H1 (cell line): Measurements from ENCODE around the gene COL4A1. TPM values are rescaled to one million over a fixed set of nuclear protein-coding genes. Genes with fewer than 3 reads are reported as not detected.

Experiments used
- CTCF ChIA-PET: fragments of 300-600 bp; sonication (Branson Sonifier 250); formaldehyde crosslinking; loops from one replicate; lab custom pipeline; 2021; ENCODE audit not compliant: partially characterized antibody; lab: Charles Lee
- POLR2A ChIA-PET: fragments of 300-600 bp; sonication (Branson Sonifier 250); formaldehyde crosslinking; loops from one replicate; lab custom pipeline; 2021; ENCODE audit warnings: inconsistent platforms; ENCODE audit not compliant: partially characterized antibody; lab: Charles Lee
- DNase-seq, 2 experiments: peaks; one replicate each; pipeline versions ENCODE4 v3.0.0 to v3.0.0-alpha.2; 2010 to 2022; ENCODE audit warnings: low spot score in 2 of 2, low read depth in 1 of 2, mixed read lengths in 1 of 2
- FAIRE-seq: peaks from 2 replicates; lab custom pipeline; 2011; peaks lifted over from hg19 to GRCh38; lab: Jason Lieb, UNC
- H2AFZ ChIP-seq: 2 replicates; pipeline ENCODE4 v1.8.1; 2012; ENCODE audit warnings: low read length, inconsistent platforms
- H2AK5ac ChIP-seq: 2 replicates; pipeline ENCODE4 v1.6.1; 2013; ENCODE audit warnings: low read depth, low read length
- H2BK120ac ChIP-seq: replicated peaks from 2 replicates; pipeline ENCODE3; 2013; ENCODE audit warnings: low read depth, low read length, inconsistent platforms
- H2BK12ac ChIP-seq: 2 replicates; pipeline ENCODE4 v1.6.1; 2013; ENCODE audit warnings: low read depth, low read length
- H2BK15ac ChIP-seq: 2 replicates; pipeline ENCODE4 v1.6.1; 2013; ENCODE audit warnings: low read length
- H2BK20ac ChIP-seq: 2 replicates; pipeline ENCODE4 v1.6.1; 2013; ENCODE audit warnings: low read length
- H2BK5ac ChIP-seq: 2 replicates; pipeline ENCODE4 v1.6.1; 2013; ENCODE audit warnings: low read depth, low read length
- H3K14ac ChIP-seq: 2 replicates; pipeline ENCODE4 v1.6.1; 2013; ENCODE audit warnings: inconsistent platforms; ENCODE audit not compliant: insufficient read length
- H3K18ac ChIP-seq: 2 replicates; pipeline ENCODE4 v1.6.1; 2013; ENCODE audit warnings: low read length; ENCODE audit errors: extremely low read depth
- H3K23ac ChIP-seq: 2 replicates; pipeline ENCODE4 v1.6.1; 2013; ENCODE audit warnings: inconsistent platforms; ENCODE audit not compliant: insufficient read length
- H3K23me2 ChIP-seq: 2 replicates; pipeline ENCODE4 v1.6.1; 2013; ENCODE audit warnings: low read depth, low read length
- H3K27ac ChIP-seq: 2 replicates; pipeline ENCODE4 v1.6.1; 2011; ENCODE audit warnings: low read depth, low read length, inconsistent platforms
- H3K27me3 ChIP-seq, 4 experiments: replicated peaks in 1 of 4; 1 replicate in 1 of 4; 2 replicates in 3 of 4; pipeline versions ENCODE4 v1.6.1 to v1.8.1; 2011 to 2013; ENCODE audit warnings: low read length in 3 of 4, mild to moderate bottlenecking in 3 of 4, inconsistent platforms in 2 of 4, mixed read lengths in 2 of 4, moderate library complexity in 1 of 4; ENCODE audit not compliant: control insufficient read depth in 3 of 4, insufficient read depth in 3 of 4; ENCODE audit errors: extremely low read depth in 1 of 4
- H3K36me3 ChIP-seq, 4 experiments: 2 replicates each; pipeline versions ENCODE4 v1.6.1 to v1.8.1; 2011 to 2013; ENCODE audit warnings: mild to moderate bottlenecking in 4 of 4, low read length in 3 of 4, moderate library complexity in 2 of 4, control low read depth in 1 of 4, inconsistent platforms in 1 of 4; ENCODE audit not compliant: insufficient read depth in 4 of 4, control insufficient read depth in 2 of 4
- H3K4ac ChIP-seq: replicated peaks from 2 replicates; pipeline ENCODE3; 2013; ENCODE audit warnings: low read length, low read depth, mixed read lengths, inconsistent platforms; ENCODE audit not compliant: insufficient read length
- H3K4me1 ChIP-seq, 4 experiments: replicated peaks in 1 of 4; 1 replicate in 1 of 4; 2 replicates in 3 of 4; pipeline versions ENCODE4 v1.6.1 to v1.8.1; 2011 to 2013; ENCODE audit warnings: low read length in 3 of 4, inconsistent platforms in 2 of 4, mixed read lengths in 1 of 4; ENCODE audit not compliant: insufficient read depth in 4 of 4, control insufficient read depth in 3 of 4
- H3K4me2 ChIP-seq, 2 experiments: 2 replicates each; pipeline versions ENCODE4 v1.6.1 to v1.8.1; 2011 to 2013; ENCODE audit warnings: low read depth in 2 of 2, low read length in 2 of 2, control low read depth in 1 of 2, inconsistent platforms in 1 of 2, mild to moderate bottlenecking in 1 of 2; ENCODE audit not compliant: insufficient read depth in 1 of 2
- H3K4me3 ChIP-seq, 4 experiments: fragments of 200-600, 300-600 bp in 1 of 4; sonication (generic), shearing (Covaris generic), sonication (Bioruptor Twin) in 1 of 4; 2 replicates each; pipeline versions ENCODE4 v1.5.1 to v1.8.1; 2011 to 2016; ENCODE audit warnings: low read length in 4 of 4, low read depth in 3 of 4, control low read depth in 2 of 4, inconsistent platforms in 2 of 4, mild to moderate bottlenecking in 2 of 4, mixed read lengths in 1 of 4, moderate library complexity in 1 of 4; ENCODE audit not compliant: insufficient read depth in 2 of 4; ENCODE audit errors: extremely low read depth in 1 of 4
- H3K56ac ChIP-seq: replicated peaks from 2 replicates; pipeline ENCODE3; 2013; ENCODE audit warnings: low read depth, mild to moderate bottlenecking, mixed read lengths, low read length, inconsistent platforms; ENCODE audit not compliant: insufficient read length
- H3K79me1 ChIP-seq: 2 replicates; pipeline ENCODE4 v1.6.1; 2013; ENCODE audit warnings: low read depth, low read length, control low read depth
- H3K79me2 ChIP-seq, 2 experiments: 2 replicates each; pipeline versions ENCODE4 v1.6.1 to v1.8.1; 2012 to 2013; ENCODE audit warnings: low read length in 2 of 2, mild to moderate bottlenecking in 2 of 2, inconsistent platforms in 1 of 2; ENCODE audit not compliant: insufficient read depth in 2 of 2, control insufficient read depth in 1 of 2
- H3K9ac ChIP-seq, 4 experiments: replicated peaks in 1 of 4; 1 replicate in 1 of 4; 2 replicates in 3 of 4; pipeline versions ENCODE4 v1.6.1 to v1.8.1; 2011 to 2013; ENCODE audit warnings: low read depth in 3 of 4, low read length in 3 of 4, control low read depth in 2 of 4, mild to moderate bottlenecking in 2 of 4, moderate library complexity in 2 of 4, inconsistent platforms in 1 of 4; ENCODE audit errors: extremely low read depth in 1 of 4
- H3K9me3 ChIP-seq, 2 experiments: 2 replicates each; pipeline versions ENCODE4 v1.6.1 to v1.8.1; 2012 to 2013; ENCODE audit warnings: mild to moderate bottlenecking in 2 of 2, moderate library complexity in 2 of 2, control low read depth in 1 of 2, inconsistent platforms in 1 of 2, low read depth in 1 of 2, low read length in 1 of 2, mixed read lengths in 1 of 2; ENCODE audit not compliant: insufficient read depth in 2 of 2
- H4K20me1 ChIP-seq, 2 experiments: replicated peaks in 1 of 2; 2 replicates each; pipeline versions ENCODE3 to v1.8.1; 2011 to 2013; ENCODE audit warnings: inconsistent platforms in 2 of 2, low read length in 2 of 2, mild to moderate bottlenecking in 1 of 2; ENCODE audit not compliant: insufficient read depth in 2 of 2, control insufficient read depth in 1 of 2
- H4K5ac ChIP-seq: 2 replicates; pipeline ENCODE4 v1.6.1; 2013; ENCODE audit warnings: low read length, low read depth, mixed read lengths, inconsistent platforms; ENCODE audit not compliant: insufficient read length
- H4K8ac ChIP-seq: 2 replicates; pipeline ENCODE4 v1.8.0; 2013; ENCODE audit warnings: mild to moderate bottlenecking, moderate library complexity, low read length, inconsistent platforms; ENCODE audit not compliant: insufficient read depth; ENCODE audit errors: extremely low read depth
- H4K91ac ChIP-seq: replicated peaks from 2 replicates; pipeline ENCODE3; 2013; ENCODE audit warnings: low read length, mixed read lengths, inconsistent platforms; ENCODE audit not compliant: insufficient read length
- BCL11A ChIP-seq, 2 experiments: IDR thresholded peaks; one replicate each; pipeline ENCODE4 v1.6.1; 2011; ENCODE audit warnings: low read depth in 2 of 2, low read length in 2 of 2, mild to moderate bottlenecking in 2 of 2
- CTBP2 ChIP-seq: IDR thresholded peaks from 2 replicates; pipeline ENCODE4 v1.7.0; 2011; ENCODE audit warnings: borderline replicate concordance, mild to moderate bottlenecking, moderate library complexity, mixed read lengths, low read length; ENCODE audit not compliant: insufficient read depth, insufficient read length
- FOSL1 ChIP-seq: IDR thresholded peaks from 2 replicates; pipeline ENCODE4 v1.6.1; 2011; ENCODE audit warnings: mild to moderate bottlenecking, low read depth, low read length, moderate library complexity; ENCODE audit not compliant: insufficient read depth
- GABPA ChIP-seq: IDR thresholded peaks from 2 replicates; pipeline ENCODE4 v1.6.1; 2011; ENCODE audit warnings: mild to moderate bottlenecking, low read length, moderate library complexity, borderline replicate concordance; ENCODE audit not compliant: insufficient read depth
- NRF1 ChIP-seq: IDR thresholded peaks from 2 replicates; pipeline ENCODE4 v1.6.1; 2011; ENCODE audit warnings: mild to moderate bottlenecking, low read depth, low read length, improper control_type of control experiment
- POLR2AphosphoS5 ChIP-seq: IDR thresholded peaks from 2 replicates; pipeline ENCODE4 v1.6.1; 2011; ENCODE audit warnings: low read depth, low read length
- POU5F1 ChIP-seq: IDR thresholded peaks from 2 replicates; pipeline ENCODE4 v1.6.1; 2011; ENCODE audit warnings: low read depth, mild to moderate bottlenecking, low read length, moderate library complexity
- RFX5 ChIP-seq: IDR thresholded peaks from 2 replicates; pipeline ENCODE4 v1.6.1; 2011; ENCODE audit warnings: low read depth, low read length, improper control_type of control experiment, borderline replicate concordance
- WGBS, 2 experiments: shearing (Covaris generic) in 1 of 2; methylation state at CpG; one replicate each; pipeline versions ENCODE4 v1.1.6 to v1.1.7; 2013 to 2015; ENCODE audit warnings: low lambda C conversion rate in 2 of 2, mixed read lengths in 2 of 2, inconsistent platforms in 1 of 2, low coverage in 1 of 2, missing lambda C conversion rate in 1 of 2; ENCODE audit not compliant: insufficient replicate concordance in 2 of 2, insufficient coverage in 1 of 2, insufficient read length in 1 of 2; ENCODE audit errors: extremely low coverage in 1 of 2, missing lambda C conversion rate in 1 of 2; 5-methylcytosine and 5-hydroxymethylcytosine counted together
- polyA plus RNA-seq, 7 experiments: library from polyadenylated mRNA; depleted of rRNA in 3 of 7; stranded (reverse) in 5 of 7; unstranded in 2 of 7; fragments of >200 nt in 5 of 7; fragments of 200-250 nt in 2 of 7; gene quantifications; 1 replicate in 5 of 7; 2 replicates in 1 of 7; 4 replicates in 1 of 7; pipeline versions ENCODE4 v1.2.1 to v1.2.3, GENCODE V29; 2011 to 2013; ENCODE audit warnings: missing spikeins in 2 of 7, mixed read lengths in 2 of 7
- total RNA-seq: library from RNA; stranded (reverse); fragmentation: NEBNext Ultra II Directional; extraction: Animal tissue kit (Norgen Biotek cat#: 25700); gene quantifications from 2 replicates; pipeline ENCODE4 v1.2.1, GENCODE V29; 2021

Gene COL4A1
- total and polyA plus RNA-seq, 2 of the 8 experiments (the other 6 are each of a cell fraction or from before 2014, with no cell fraction given), result 30.7 to 82.0 TPM

DNA sequence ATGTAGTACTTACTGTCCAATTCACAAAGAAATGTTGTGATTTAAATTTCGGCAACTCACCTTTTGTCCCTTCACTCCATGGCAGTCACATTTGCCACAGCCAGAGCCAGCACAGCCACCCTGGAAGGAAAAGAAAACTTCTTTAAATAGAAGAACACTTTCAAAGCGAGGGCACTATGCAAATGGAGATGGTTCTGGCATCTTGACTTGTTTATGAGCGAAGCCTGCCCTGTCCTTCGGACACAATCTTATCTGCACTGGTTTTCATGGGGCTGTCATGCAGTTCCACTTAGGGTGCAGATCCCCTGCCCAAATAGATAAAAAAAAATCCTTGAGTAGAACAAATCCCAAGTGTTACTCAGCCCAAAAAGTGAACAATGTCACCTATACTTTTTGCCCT is 64.3 kb downstream of the COL4A1 start:
- no peak overlapping the region for H2BK15ac ChIP-seq
- no peak overlapping the region for H4K91ac ChIP-seq
- H4K5ac ChIP-seq, result no peak overlapping the region
- H3K23ac ChIP-seq, result no peak overlapping the region
- H3K4ac ChIP-seq, result no peak overlapping the region
- no peaks in the 10 kb centered on the region for H3K36me3 ChIP-seq
- no peak overlapping the region for H2BK120ac ChIP-seq
- H3K79me1 ChIP-seq, result no peaks in the 10 kb centered on the region; the same call in 1 of the 2 replicates
- peaks cover 1 to 3% of the 10 kb centered on the region in 2 experiments for H4K20me1 ChIP-seq
- ChIA-PET POLR2A (interaction anchor here (0.7 kb wide), 1 partner anchor 16 kb away, joined by 3 read pairs; no protein-coding TSS in a partner anchor), CTCF (interaction anchor here (1.0 to 7.7 kb wide), 4 partner anchors 10 to 170 kb away, joined by 3 to 29 read pairs (median 4); no protein-coding TSS in a partner anchor)
- no peak overlapping the region for H2AFZ ChIP-seq
- H2AK5ac ChIP-seq, result no peak overlapping the region
- H3K14ac ChIP-seq, result no peak overlapping the region
- no peaks in the 10 kb centered on the region for H3K9me3 ChIP-seq
- no peak for FAIRE-seq
- no peak overlapping the region for H3K9ac ChIP-seq
- H3K27ac ChIP-seq, result no peak overlapping the region
- H3K56ac ChIP-seq, result no peak overlapping the region
- no peaks in the 10 kb centered on the region for H3K23me2 ChIP-seq
- no peak overlapping the region for H2BK20ac ChIP-seq
- H4K8ac ChIP-seq, result no peak overlapping the region
- H3K18ac ChIP-seq, result no peak overlapping the region
- 85% methylated on average over 4 of the region's 4 CpGs; no CpG with 5 or more reads in 1 of the 2 experiments for WGBS, 2 experiments
- H2BK5ac ChIP-seq, result no peak overlapping the region
- H2BK12ac ChIP-seq, result no peak overlapping the region
- H3K79me2 ChIP-seq, result no peaks in the 10 kb centered on the region
- no peak overlapping the region for H3K4me2 ChIP-seq
- peak in 1 of 2 experiments; percentile 23 for DNase-seq
- H3K4me3 ChIP-seq, result no peak overlapping the region
- TF ChIP-seq RFX5 (no peak), NRF1 (no peak), BCL11A (IDR thresholded peaks at IDR 0.05; ENCODE audit: low read depth in 2 of 2, low read length in 2 of 2) (no peak), GABPA (no peak), FOSL1 (no peak), POLR2AphosphoS5 (no peak), CTBP2 (no peak), POU5F1 (no peak)
- TF ChIP-seq, all 59 proteins: peak for 0
- peaks cover 0 to 14% (median 2%) of the 10 kb centered on the region in 4 experiments; a peak in 3 of 7 replicates for H3K4me1 ChIP-seq
- H3K27me3 ChIP-seq, result no peaks in the 10 kb centered on the region
